GM12891 (cell line): ENCODE data around the gene HMCN2.
"Not testable (repeated sequence)": the region's sequence is repeated elsewhere in the genome, so short reads cannot be mapped to it uniquely, and the experiment has no call there.

Experiments
- DNase-seq: peaks from one replicate; pipeline ENCODE4 v3.0.0; 2011; ENCODE audit warnings: low spot score; ENCODE audit not compliant: insufficient read length
- FAIRE-seq: peaks from 2 replicates; lab custom pipeline; 2011; peaks lifted over from hg19 to GRCh38; lab: Jason Lieb, UNC
- PAX5 ChIP-seq: IDR thresholded peaks from 2 replicates; pipeline ENCODE4 v1.6.1; 2011; ENCODE audit warnings: low read length, moderate library complexity, mild to moderate bottlenecking; ENCODE audit not compliant: insufficient read depth, severe bottlenecking
- POLR2A ChIP-seq: IDR thresholded peaks from 2 replicates; pipeline ENCODE4 v1.6.1; 2011; ENCODE audit warnings: low read depth, low read length, control low read depth
- POLR2AphosphoS5 ChIP-seq: IDR thresholded peaks from 2 replicates; pipeline ENCODE4 v1.6.1; 2011; ENCODE audit warnings: low read depth, low read length, control low read depth
- POU2F2 ChIP-seq: IDR thresholded peaks from 2 replicates; pipeline ENCODE4 v1.6.1; 2011; ENCODE audit warnings: low read depth, mild to moderate bottlenecking, control low read depth, low read length, moderate library complexity
- SPI1 ChIP-seq: IDR thresholded peaks from 2 replicates; pipeline ENCODE4 v1.6.1; 2011; ENCODE audit warnings: low read depth, low read length, control low read depth
- TAF1 ChIP-seq: IDR thresholded peaks from 2 replicates; pipeline ENCODE4 v1.6.1; 2011; ENCODE audit warnings: low read depth, low read length, control low read depth

Gene HMCN2

DNA sequence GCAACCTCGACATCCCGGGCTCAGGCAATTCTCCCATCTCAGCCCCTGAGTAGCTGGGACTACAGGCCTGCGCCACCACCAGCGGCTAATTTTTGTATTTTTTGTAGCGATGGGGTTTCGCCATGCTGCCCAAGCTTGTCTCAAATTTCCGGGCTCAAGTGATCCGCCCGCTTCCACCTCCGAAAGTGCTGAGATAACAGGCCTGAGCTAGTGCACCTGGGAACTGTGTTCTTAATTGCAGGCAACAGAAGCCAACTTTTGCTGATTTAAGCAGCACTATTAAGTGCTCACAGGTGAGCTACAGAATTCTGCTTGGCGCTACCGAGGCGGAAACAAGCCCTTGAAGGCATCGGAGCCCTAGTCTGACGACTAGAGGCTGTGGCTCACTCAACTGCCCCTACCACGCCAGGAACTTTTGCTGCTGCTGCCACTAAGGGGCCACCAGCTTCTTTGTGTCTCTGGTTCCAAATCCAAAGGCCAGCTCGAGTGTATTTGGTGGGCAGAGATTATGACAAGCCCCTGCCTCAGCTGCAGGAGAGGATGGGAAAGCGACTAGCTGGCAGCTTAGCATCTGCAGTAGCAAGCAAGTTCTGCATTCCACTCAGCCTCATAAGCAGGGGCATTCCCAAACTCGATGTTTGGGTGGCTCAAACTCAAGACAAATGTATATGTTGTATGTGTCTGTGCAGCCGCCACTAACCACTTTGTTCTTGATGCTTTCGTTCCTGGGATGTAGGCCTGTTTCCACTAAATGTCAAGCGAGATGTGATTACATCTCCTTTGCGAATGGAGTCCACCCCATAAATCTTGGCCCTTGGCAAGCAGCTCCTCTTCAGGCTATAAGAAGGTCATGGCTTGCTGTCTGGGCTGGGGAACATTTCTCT lies 10.6 kb upstream of the HMCN2 start:
- TF ChIP-seq POLR2AphosphoS5 = no peak
- no peak for TF ChIP-seq TAF1
- no peak for TF ChIP-seq POU2F2
- TF ChIP-seq SPI1 = no peak
- no peak for TF ChIP-seq PAX5
- no peak for TF ChIP-seq POLR2A
- FAIRE-seq (no peak), DNase-seq (no peak)

DNA sequence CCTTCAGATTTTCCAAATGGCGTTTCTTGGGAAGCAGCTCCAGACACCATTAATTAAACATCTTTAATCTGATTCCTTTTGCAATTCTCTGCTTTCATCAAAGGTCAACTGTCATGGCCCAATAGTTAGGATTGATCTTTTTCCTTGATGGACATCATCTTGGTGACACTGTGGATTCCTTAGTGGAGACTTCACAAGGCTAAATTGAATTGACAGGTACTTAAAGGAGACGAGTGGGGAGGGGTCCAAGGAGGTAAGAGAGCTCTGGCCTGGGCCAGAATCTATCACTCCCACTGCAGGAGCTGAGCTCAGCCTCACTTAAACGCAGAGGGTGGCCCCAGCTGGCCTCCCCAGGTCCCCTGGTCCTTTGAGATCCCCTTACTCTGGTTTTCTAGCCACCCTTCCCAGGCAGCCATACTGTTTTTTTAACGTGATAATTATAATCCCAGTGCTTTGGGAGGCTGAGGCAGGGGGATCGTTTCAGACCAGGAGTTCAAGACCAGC lies 9.9 kb upstream of the HMCN2 start:
- FAIRE-seq (no peak), DNase-seq (no peak)
- TF ChIP-seq TAF1 (no peak), POLR2AphosphoS5 (no peak), POU2F2 (no peak), PAX5 (no peak), POLR2A (no peak), SPI1 (no peak)

DNA sequence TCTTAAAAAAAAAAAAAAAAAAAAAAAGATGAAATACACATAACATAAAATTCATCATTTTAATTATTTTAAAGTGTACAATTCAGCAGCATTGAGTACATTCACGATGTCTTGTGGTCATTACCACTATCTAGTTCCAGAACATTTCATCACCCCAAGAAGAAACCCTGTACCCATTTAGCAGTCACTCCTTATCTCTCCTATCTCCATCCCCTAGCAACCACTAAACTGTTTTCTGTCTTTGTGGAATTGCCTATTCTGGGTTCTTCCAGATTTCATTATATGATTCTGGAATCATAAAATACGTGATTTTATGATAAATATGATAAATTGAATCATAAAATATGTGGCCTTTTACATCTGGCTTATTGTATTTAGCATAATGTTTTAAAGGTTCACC lies 8.9 kb upstream of the HMCN2 start:
- no peak for TF ChIP-seq POLR2A
- no peak for TF ChIP-seq POU2F2
- TF ChIP-seq TAF1 = no peak
- TF ChIP-seq SPI1 = no peak
- FAIRE-seq (no peak), DNase-seq (no peak)

DNA sequence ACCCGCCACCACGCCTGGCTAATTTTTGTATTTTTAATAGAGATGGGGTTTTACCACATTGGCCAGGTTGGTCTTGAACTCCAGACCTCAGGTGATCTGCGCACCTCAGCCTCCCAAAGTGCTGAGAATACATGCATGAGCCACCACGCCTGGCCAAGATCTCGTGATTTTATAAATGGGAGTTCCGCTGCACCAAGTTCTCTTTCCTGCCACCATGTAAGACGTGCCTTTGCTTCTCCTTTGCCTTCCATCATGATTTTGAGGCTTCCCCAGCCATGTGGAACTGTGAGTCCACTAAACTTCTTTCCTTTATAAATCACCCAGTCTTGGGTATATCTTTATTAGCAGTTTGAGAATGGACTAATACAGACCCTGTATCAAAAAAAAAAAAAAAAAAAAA lies 7.4 kb upstream of the HMCN2 start:
- not testable (repeated sequence) for FAIRE-seq

DNA sequence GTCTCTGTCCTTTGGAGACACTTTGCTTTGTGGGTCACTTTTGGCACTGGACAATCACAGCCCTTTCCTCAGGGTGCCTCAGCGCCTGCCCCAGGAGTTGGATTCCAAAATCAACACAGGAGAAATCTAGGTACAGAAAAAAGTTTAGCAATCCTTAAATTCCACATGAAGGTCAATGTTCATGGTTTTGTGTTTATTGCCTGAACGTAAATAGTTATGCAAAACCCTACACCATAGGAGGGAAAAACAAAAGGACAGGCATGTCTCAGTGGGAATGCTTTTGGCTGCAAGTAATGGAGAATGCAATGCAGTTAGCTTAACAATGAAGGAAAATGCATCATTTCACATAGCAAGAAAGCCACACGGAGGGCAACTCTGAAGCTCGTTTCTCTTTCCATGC lies 6.5 kb upstream of the HMCN2 start:
- FAIRE-seq (no peak), DNase-seq (no peak)
- no peak for TF ChIP-seq PAX5
- TF ChIP-seq POLR2A = no peak
- no peak for TF ChIP-seq SPI1
- no peak for TF ChIP-seq POLR2AphosphoS5

More for the DNA sequence above, 7.4 kb upstream of the HMCN2 start:
- not testable (repeated sequence) for DNase-seq

DNA sequence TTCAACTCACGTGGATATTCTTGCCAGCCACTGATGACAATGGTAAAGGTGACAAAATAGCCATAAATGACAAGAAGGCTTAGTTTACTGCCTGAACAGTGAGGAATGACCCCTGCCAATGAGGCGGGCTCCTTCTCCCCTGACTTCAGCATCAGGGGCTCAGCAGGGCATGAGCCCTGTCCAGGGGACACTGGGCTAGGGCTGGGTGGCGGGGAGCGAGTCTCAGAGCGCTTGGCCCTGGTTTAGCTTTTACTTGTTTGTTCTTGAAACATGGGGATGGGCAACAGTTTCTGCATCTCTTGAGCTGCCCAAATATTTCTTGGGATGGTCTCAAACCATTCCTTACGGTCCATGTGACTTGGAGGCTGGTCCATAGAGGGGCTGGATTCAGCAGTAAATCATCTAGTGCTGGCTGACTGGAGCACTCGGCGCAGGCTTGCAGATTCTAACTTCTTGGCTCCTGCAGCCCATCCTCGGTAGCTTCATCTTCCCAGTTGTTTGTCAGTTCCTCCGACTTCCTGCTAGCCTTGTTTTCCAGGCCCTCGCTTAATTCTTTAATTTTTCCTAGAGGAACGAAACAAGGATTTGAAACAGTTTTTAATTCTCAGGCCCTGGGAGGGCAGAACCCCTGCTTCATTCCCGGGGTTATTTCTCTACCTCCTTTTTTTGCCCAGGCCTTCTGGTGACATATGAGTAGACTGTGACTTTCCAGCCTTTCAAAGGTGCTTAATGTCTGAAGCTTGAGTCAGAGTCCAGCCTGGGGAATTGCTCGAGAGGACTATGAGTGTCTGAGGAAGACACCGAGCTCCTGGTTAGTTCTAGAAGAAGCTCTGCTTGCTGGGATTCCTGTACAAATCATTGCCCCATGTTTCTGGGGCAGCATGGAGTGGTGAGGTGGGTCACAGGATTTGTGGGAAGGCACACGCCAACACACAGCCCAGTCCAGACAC lies 4.5 kb upstream of the HMCN2 start:
- DNase-seq = no peak
- TF ChIP-seq POLR2A (no peak), POLR2AphosphoS5 (no peak), PAX5 (no peak), TAF1 (no peak), SPI1 (no peak), POU2F2 (no peak)
- no peak for FAIRE-seq

DNA sequence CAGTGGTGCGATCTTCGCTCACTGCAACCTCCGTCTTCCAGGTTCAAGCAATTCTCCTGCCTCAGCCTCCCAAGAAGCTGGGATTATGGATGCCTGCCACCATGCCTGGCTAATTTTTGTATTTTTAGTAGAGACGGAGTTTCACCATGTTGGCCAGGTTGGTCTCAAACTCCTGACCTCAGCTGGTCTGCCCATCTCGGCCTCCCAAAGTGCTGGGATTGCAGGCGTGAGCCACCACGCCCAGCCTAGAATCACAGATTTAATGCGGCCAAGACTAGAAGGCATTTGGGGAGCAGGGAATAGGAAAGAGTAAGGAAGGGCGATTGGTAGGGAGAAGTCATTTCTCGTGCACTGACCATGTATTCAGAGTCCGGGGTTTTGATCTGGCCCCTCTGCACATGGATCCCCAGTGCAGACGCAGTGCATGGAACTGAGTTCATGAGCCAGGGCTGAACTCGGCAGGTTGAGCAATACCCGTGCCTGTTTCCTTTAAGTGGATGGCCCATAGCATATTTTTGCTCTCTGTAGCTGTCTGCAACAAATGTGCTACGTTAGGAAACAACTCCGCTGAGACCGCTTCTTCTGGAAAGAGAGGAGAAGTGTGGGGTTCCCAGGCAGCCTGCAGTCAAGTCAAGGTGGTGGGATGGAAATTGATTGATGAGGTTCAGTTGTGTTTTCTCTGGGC lies 3.4 kb upstream of the HMCN2 start:
- DNase-seq (no peak), FAIRE-seq (no peak)
- no peak for TF ChIP-seq PAX5
- TF ChIP-seq POLR2A = no peak
- TF ChIP-seq POLR2AphosphoS5 = no peak

DNA sequence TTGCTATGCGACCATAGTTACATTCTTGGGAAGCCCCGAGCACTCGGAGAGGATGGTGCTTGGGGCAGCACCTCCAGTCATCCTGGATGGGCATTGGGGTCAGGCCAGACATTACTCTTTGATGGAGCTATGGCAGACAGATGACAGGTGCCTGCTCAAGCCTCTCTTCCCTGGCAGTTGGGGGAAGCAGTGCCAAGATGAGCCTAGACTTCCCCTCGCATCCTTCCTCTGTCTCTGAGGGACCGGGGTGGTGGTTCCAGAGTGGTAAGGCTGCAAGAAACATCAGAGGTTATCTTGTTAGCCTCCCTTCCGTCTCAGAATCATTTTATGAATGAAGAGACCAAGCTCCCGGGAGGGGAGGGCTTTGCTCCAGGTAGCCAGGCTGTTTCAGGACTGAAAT lies 2.8 kb upstream of the HMCN2 start:
- DNase-seq (no peak), FAIRE-seq (no peak)
- TF ChIP-seq SPI1 (no peak), POLR2A (no peak), TAF1 (no peak), POU2F2 (no peak), PAX5 (no peak), POLR2AphosphoS5 (no peak)

DNA sequence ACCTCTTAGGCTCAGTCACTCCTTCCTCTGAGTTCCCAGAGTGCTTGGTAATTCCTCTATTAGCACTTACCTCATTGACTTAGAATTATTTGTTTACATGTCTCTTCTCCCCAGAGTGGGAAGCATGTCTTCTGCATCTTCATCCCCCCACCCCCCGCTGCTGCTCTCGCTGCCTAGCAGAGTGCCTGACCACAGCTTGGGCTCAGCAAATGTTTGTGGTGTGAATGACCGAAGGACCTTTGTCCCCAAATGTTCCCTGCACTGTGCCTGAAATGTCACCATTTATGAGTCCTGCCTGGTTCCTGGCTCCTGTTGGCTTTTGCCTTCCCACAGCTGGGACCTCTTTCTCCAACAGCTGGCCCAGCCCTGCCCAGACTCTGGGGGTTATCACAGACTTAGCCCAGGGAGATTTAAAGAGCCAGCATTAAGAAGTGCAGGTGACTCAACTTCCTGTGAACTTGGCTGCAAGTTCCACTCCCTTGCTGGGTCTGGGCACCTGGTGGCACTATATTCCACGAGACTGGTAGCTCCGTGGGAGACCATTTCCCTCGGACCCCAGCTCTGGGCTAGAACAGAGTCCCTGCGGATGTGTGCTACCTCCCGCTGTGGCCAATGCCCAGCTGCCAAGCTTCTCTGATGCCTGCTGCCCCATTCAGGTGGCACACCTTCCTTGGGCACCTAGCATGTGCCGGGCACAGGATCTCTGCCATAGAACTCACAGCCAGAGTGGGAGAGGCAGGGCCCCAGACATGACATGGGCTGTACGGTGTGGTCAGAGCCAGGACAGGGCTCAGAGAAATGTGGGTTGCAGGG lies 1.8 kb upstream of the HMCN2 start:
- no peak for DNase-seq
- TF ChIP-seq POU2F2 (no peak), SPI1 (no peak), TAF1 (no peak), POLR2AphosphoS5 (no peak), POLR2A (no peak), PAX5 (no peak)
- no peak for FAIRE-seq
